ENCODE data around the gene NEUROD1. TPM values are rescaled to one million over a fixed set of nuclear protein-coding genes. Genes with fewer than 3 reads are reported as not detected.

NEUROD1 gene
- total RNA-seq, 1 experiment from 2014 or later: not detected

GRCh38 chr2:181682026-181682789, 1.9 kb upstream of the NEUROD1 start:
- CTCF ChIA-PET: no interaction called here
- Mint-ChIP-seq H3K4me3 (ENCODE audit: low read depth, unreplicated experiment) (peak overlapping the region; percentile 45), H3K36me3 (ENCODE audit: insufficient read depth, unreplicated experiment) (peaks cover 16% of the 10 kb centered on the region), H3K9me3 (ENCODE audit: low read depth, unreplicated experiment) (peaks cover 2% of the 10 kb centered on the region), H3K27ac (ENCODE audit: unreplicated experiment) (no peak overlapping the region), H3K27me3 (ENCODE audit: unreplicated experiment) (peaks cover 98% of the 10 kb centered on the region), H3K4me1 (ENCODE audit: low read depth, unreplicated experiment) (peaks cover 32% of the 10 kb centered on the region)
- no peak for TF ChIP-seq CTCF (IDR thresholded peaks at IDR 0.05; ENCODE audit: unreplicated experiment)
- no peak for DNase-seq
- intact Hi-C loops (cut with micrococcal nuclease; ENCODE audit: unreplicated experiment): no loop called here
- BruUV-seq (replicated peaks): no TSS peak

GRCh38 chr2:181680937-181681811, 857 bp upstream of the NEUROD1 start:
- H3K36me3 Mint-ChIP-seq (ENCODE audit: insufficient read depth, unreplicated experiment): peaks cover 16% of the 10 kb centered on the region
- TF ChIP-seq CTCF (IDR thresholded peaks at IDR 0.05; ENCODE audit: unreplicated experiment): no peak
- BruUV-seq (replicated peaks): no TSS peak
- H3K4me3 Mint-ChIP-seq (ENCODE audit: low read depth, unreplicated experiment): peak overlapping the region; percentile 45
- peaks cover 32% of the 10 kb centered on the region for H3K4me1 Mint-ChIP-seq (ENCODE audit: low read depth, unreplicated experiment)
- CTCF ChIA-PET: no interaction called here
- peaks cover 89% of the 10 kb centered on the region for H3K27me3 Mint-ChIP-seq (ENCODE audit: unreplicated experiment)
- peaks cover 2% of the 10 kb centered on the region for H3K9me3 Mint-ChIP-seq (ENCODE audit: low read depth, unreplicated experiment)
- H3K27ac Mint-ChIP-seq (ENCODE audit: unreplicated experiment): no peak overlapping the region
- intact Hi-C loops (cut with micrococcal nuclease; ENCODE audit: unreplicated experiment): no loop called here
- no peak for DNase-seq

- Mint-ChIP-seq H3K27me3 (ENCODE audit: unreplicated experiment) (peaks cover 73% of the 10 kb centered on the region), H3K36me3 (ENCODE audit: insufficient read depth, unreplicated experiment) (peaks cover 15% of the 10 kb centered on the region), H3K4me1 (ENCODE audit: low read depth, unreplicated experiment) (peaks cover 24% of the 10 kb centered on the region), H3K9me3 (ENCODE audit: low read depth, unreplicated experiment) (peaks cover 2% of the 10 kb centered on the region), H3K27ac (ENCODE audit: unreplicated experiment) (no peak overlapping the region), H3K4me3 (ENCODE audit: low read depth, unreplicated experiment) (no peak overlapping the region)
- intact Hi-C loops (cut with micrococcal nuclease; ENCODE audit: unreplicated experiment): no loop called here
- CTCF ChIA-PET: no interaction called here
- DNase-seq: no peak
- TF ChIP-seq CTCF (IDR thresholded peaks at IDR 0.05; ENCODE audit: unreplicated experiment): no peak
- BruUV-seq (replicated peaks): no TSS peak
Observed at GRCh38 chr2:181679544-181679979, 755 bp downstream of the NEUROD1 start.

GRCh38 chr2:181678861-181679543, 1.3 kb downstream of the NEUROD1 start:
- no peak overlapping the region for H3K4me3 Mint-ChIP-seq (ENCODE audit: low read depth, unreplicated experiment)

More at GRCh38 chr2:181678861-181679543, 1.3 kb downstream of the NEUROD1 start:
- H3K27me3 Mint-ChIP-seq (ENCODE audit: unreplicated experiment): peaks cover 68% of the 10 kb centered on the region
- peaks cover 10% of the 10 kb centered on the region for H3K36me3 Mint-ChIP-seq (ENCODE audit: insufficient read depth, unreplicated experiment)
- no peak for DNase-seq
- TF ChIP-seq CTCF (IDR thresholded peaks at IDR 0.05; ENCODE audit: unreplicated experiment): no peak
- intact Hi-C loops (cut with micrococcal nuclease; ENCODE audit: unreplicated experiment): no loop called here
- H3K4me1 Mint-ChIP-seq (ENCODE audit: low read depth, unreplicated experiment): peaks cover 20% of the 10 kb centered on the region
- H3K9me3 Mint-ChIP-seq (ENCODE audit: low read depth, unreplicated experiment): peaks cover 2% of the 10 kb centered on the region
- no peak overlapping the region for H3K27ac Mint-ChIP-seq (ENCODE audit: unreplicated experiment)
- CTCF ChIA-PET: no interaction called here
- no TSS peak for BruUV-seq (replicated peaks)

Measured in Calu3 (cell line).